Activated gamma-delta T cell treated with Interleukin-2 at 50 U/mL for 16 hours (primary cell): Measurements from ENCODE around the gene EPS8.

Experiments
- DNase-seq: peaks from one replicate; pipeline ENCODE4 v3.0.0-alpha.2; 2020

The EPS8 gene

DNA sequence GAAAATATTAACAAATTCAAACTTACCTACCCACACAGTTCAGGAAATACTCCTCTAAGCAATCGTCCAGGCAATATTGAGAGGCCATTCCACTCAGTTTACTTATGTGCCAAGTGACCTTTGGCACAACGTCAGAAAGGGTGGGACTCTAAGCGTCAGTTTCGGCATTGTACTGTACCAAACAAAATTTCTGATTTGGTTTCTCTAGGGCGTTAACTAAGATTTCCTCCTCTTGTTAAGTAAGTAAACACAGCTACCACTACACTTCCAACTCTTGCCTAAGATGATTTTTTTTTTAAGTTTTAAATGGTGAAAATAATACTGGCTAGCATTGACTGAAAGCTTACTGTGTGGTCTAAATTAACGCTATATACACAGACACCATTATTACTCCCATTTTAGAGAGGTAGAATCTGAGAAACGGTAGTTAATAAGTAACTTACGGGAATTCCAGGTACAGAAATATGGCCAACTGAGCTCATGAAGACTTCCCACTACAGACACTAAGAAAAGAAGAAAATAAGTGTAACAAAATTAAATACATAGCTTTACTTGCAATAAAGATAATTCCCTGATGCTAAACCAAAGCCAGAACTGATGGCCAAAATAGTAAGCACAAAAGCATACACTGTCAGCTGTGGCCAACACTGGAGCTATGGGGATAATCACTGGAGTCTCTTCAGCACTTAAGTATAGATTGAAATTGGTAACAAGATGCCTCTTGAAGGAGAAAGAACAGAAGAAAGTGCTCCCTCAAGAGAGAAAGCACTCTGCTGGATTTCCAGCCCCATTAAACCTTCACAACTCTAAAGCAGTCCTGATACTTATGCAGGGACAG is 76.1 kb downstream of the EPS8 start:
- no peak for DNase-seq

DNA sequence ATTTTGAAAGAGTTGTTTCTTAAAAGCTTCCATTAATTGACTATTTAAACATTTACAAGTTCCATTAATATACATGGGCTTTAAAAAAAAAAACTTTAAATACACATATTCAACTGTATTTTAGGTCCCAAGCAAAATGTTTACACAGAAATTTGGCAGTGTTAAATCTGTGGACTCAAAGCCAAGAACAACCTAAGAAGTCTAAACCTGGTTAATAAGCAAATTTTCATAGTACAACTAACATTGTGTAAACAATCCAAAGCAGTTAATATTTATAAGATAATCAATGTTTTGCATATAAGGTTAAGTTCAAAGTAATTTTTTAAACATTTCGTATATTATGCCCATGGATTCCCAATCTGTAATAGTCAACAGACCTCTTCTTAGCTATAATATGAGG is 77.0 kb downstream of the EPS8 start:
- no peak for DNase-seq

DNA sequence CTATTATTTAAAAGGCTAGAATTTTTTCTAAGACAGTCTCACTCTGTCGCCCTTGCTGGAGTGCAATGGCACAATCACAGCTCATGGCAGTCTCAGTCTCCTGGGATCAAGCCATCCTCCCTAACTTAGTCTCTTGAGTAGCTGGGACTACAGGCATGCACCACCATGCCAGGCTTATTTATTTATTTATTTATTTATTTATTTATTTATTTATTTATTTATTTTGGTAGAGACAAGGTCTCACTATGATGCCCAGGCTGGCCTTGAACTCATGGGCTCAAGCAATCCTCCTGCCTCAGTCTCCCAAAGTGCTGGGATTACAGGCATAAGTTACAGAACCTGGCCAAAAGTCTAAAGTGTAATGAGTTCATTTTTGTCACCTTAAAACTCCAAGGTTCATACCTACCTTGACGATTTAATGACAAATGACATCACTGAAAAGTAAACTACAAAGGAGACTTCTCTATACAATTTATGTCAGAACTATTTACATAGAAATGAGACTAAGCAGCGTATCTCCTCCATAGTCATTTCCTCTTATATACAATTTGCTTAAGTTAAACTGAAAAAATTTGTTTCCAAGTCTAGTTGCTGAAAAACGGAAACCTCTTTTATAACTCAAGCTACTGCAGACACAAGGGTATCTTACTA is 78.2 kb downstream of the EPS8 start:
- DNase-seq = no peak

DNA sequence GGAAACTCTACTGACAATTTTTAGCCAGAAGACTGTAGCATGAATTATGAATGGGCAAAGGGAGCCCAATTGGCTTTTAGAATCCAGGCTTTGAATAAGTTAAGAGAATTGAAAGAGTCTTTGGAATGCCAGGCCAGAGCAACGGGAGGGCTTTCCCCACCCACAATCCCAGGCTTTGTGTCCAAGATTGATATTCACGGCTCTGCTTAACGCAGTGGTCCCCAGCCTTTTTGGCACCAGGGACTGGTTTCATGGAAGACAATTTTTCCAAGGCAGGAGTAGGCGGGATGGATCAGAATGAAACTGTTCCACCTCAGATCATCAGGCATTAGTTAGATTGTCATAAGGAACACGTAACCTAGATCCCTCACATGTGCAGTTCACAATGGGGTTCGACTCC is 79.6 kb downstream of the EPS8 start:
- DNase-seq = no peak

DNA sequence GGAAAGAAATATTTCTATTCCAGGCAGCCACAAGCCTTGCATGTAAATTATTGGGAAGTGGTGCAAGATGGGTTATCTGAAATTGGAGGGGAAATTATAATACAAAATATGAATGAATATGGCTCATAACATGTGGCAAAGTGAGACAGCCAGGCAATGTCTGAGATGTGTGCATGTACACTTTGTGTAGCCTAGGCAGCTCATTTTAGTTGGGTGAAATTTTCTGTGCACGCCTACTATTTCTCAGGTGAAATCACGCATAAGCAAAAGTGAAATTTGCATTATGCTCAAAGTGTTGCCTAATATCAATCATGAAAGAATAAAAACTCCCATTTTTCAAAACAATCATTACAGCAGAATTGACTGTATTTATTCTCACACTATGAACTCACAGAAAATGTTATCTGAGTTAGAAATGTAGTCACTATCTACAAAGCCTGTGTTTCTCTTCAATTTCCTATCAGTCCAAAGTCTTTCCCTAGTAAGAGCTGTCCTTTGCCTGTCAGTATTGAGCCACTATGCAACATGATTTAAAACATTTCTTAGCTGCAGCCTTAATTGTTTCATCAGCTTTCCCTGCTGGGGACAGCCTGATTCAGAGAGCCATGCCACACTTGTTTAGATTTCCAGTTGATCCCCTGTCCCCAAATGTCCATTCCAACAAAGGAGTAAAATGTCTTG is 80.7 kb downstream of the EPS8 start:
- no peak for DNase-seq

DNA sequence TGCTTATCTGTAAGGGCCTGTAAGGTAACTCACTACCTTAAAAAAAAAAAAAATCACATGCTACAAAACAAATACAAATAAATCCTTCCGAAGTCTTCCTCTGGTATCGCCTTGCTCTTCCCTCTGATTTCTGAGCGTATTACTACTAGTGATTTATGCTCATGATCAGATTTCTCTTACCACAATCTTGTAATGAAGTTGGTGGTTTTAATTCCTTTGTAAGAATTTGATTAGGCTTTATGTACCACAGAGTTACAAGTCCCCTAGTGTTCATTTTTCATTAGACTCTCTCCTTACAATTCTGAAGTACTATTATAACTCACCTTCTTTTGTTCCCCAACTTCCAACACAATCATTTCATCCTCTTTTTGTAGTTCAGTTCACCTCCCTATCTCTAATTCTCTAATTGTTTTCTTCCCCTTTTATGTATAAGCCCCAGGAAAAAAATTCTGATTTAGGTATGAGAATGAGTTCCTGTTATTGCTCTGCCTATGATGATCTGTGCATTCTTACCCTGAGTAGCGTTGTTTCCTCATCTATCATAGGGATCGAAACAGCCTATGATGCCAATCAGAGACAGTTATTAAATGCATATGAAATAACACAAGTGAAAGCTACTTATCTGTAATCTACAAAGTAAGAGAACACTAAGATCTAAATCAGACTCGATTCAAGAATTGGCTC is 81.5 kb downstream of the EPS8 start:
- no peak for DNase-seq

DNA sequence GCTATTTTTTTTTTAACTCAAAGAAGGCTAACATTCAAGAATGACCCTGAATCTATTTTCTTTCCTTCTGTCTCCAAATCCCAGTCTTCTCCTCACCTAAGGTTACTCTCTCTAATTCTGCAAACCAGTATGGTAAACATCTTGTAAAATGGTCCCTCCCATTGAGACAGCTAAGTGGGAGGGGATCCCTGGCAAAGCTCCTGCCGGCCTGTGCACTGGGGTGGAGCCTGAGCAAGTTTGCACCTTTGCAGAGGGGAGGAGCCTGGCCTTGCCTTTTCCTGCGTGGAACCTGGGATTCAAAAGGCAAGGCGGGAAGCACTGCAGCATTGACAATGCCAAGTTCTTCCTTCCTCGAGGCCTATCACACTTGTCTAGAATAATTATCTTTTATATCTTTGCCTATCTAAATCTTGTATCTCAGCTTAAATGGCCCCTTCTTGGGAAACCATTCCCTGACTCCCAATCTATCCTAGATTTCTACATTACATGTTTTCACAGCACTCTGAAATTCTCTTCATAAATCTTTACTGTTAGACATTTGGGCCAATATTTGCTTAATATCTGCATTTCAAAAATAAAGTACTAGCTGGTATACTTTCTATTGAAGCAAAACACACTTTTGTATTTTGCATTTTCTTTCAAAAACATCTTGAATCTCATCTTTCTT is 83.0 kb downstream of the EPS8 start:
- DNase-seq = no peak

DNA sequence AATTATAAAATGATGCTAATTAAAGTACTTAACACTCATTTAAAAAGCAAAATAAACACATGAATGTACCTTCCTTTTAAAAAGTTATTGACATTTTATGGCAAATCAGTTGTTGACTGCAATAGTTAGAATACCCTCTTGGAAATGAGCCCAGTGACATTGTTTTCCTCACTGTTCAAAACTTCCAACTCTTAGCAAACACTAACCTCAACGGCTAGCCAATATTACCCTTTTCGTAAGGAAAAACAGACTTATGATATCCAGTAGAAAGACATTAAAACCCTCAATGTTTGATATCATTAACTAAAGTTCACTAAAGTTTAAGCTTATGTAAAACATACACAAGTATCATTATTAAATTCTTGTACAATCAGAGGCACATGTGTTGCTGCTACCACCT is 83.6 kb downstream of the EPS8 start:
- DNase-seq = no peak

DNA sequence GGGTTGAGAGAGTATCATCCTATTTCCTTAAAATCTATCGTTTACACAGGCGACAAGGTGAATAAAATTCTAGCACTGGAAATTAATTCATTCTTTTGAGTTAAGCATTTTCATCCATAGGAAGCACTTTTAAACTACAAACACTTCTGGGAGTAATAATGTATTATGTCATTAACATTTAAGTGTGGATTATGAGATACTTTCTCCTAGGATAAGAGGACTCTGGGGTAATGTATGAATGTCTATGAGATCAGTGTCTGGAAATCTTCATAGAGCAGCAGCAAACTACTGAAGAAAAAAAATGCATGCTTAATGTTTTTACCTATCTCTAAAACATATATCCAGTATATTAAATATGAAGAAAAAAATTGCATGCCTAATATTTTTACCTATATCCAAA is 86.9 kb downstream of the EPS8 start:
- no peak for DNase-seq

DNA sequence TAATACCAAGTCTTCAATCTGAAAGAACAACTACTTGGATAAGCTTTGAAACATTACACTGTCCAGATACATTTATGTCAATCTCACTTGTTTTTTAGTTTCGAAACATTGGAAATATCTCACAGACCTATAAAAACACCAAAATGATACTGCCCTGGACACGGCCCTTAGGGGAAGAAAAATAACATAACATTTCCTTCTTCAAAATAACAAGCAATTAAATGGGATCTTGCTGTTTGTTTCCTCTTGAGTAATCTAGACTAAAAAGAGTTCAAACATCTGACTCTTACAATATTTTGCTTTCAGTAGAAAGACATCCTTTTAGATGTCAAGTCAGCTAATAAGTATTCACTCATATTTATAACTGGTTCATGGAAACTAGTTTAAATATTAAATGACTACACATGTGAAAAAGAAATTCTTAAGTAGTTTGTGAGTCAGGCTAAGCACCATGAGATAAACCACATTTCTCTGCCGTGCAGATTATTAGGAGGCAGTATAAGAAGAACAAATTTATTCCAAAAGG is 87.5 kb downstream of the EPS8 start:
- DNase-seq = no peak

DNA sequence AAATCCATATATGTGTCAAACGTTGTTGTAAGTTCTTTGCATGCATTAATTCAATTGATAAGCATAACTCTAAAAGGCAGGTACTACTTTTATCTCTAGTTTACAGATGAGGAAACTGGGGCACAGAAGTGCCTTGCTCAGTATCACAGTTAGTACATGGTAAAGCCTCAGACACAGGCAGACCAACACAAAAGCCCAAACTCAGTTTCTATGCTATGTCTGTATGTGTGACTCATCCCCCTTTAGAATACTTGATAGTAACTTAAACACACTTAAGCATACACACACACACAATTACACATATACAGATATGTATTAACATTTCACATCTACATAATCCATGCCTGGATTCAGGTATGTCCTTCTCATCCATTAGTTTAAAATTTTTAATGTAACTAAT is 88.0 kb downstream of the EPS8 start:
- DNase-seq = no peak

DNA sequence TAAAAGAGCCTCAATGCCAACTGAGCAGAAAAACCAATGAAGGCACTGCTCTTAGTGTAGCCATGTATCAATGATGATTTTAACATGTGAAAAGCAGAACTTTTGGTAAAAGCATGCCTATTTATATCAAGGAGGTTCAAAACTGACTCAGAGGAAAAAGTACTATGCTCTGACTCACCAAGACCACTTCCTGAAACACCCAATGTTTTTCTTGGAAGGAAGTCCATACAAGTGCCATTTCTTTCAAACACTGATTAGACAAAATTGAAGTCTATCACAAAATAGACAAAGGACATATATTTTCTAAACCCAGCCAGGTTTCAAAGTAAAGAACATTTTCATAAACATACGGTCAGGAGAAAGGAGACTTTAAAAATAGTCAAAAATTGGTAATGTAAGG is 88.6 kb downstream of the EPS8 start:
- DNase-seq = no peak

DNA sequence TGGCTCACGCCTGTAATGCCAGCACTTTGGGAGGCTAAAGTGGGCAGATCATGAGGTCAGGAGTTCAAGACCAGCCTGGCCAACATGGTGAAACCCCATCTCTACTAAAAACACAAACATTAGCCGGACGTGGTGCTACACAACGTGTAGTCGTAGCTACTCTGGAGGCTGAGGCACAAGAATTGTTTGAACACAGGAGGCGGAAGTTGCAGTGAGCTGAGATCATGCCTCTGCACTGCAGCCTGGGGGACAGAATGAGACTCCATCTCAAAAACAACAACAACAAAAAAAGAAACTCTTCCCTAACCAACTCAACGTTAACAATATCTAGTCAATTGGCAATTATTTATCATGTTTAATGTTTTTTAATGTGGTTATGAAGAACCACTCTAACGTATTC is 89.3 kb downstream of the EPS8 start:
- no peak for DNase-seq

DNA sequence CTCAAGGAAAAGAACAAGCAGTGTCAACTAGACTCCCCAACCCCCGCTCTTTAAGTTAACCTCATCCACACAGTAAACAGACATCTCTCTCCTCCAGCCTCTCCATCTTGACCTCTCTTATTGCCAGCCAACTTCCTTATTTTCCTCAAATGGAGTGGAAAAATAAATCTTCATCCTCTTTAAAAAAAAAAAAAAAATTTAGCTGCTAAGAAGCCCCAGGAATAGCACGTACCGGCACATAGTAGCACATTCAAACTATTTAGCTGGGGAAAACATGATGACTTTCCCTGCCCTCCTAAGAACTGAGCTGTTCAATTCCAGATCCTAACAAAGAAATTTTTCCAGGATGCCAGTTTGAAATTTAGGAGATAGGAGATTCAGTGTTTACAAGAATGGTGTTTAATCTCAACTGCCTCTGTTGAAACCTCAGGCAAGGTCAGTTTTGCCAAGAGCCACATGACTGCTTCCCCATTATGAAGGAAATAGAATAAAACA is 90.8 kb downstream of the EPS8 start:
- no peak for DNase-seq

DNA sequence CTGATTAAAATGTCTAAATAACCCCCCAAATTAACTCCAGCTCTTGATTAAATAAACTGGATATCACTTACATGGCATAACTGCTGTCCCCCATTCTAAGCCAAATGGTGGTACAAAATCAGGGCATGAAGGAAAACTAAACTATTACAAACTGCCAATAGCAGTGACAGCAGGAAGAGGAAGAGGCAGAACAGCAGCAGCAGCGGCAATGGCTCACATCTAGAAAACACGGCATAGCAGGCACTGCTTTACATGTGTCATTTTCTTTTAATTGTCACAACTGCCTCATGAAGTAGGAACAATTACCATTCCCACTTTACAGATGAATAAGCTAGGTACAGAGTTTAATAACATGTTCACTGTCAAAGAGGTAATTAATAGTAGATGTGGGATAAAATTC is 92.0 kb downstream of the EPS8 start:
- DNase-seq = no peak

DNA sequence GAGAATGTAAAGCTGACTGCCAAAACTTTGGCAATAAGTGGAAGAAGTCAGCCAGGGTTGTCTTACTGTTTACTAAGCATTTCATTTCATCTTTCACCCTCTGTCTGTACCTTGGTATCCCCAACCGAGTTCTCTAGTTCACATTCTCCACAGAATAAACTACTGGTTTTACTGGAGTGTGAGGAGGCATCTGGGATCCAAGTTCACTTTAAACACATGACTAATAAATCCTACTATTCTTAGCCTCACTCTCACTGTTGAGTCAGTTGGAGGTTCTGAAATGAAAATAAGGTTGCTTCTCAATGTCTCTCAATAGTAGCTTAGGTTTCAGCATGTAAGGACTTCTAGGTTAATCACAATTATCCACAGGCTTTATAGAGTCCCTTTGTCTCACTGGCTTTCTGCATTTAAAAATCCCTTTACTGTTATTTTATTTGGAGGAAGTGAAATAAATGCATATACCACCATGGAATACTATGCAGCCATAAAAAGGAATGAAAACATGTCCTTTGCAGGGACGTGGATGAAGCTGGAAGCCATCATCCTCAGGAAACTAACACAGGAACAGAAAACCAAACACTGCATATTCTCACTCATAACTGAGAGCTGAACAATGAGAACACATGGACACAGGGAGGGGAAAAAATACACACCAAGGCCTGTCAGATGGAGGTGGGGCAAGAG is 95.8 kb downstream of the EPS8 start:
- DNase-seq = no peak

DNA sequence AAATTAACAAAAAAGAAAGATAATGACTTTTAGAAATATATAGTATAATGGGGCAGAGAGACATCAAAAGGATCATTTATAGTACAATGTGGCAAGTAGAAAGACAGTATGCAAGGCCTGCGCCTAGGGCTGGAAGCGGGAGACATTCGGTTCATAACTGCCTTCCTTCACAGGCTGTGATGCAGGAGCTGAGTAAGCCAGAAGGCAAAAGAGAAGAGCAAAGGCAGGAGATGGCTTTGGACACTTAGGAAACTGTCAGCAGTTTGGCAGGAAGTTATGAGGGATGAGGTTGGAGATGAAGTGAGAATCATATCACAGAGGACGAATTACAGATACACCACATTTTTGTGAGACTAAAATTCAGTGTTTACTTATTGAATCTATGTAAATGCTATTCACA is 97.8 kb downstream of the EPS8 start:
- DNase-seq = no peak

DNA sequence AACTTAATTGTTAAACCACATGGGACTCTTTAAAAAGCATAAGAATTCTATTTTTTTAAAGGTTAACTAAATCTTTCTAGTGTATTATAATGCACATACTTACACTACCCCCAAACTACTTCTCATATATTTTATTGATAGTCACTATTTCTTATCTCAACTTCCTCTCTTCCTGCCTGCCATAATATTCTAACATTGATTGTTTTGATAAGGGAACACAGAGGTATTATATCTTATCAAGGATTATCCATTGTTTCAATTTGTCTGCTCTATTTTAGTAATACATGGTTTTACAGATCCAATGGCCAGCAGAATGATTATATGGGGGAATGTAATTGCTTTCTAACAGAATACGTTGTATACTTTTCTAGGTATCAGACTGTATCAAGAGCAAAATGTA is 98.9 kb downstream of the EPS8 start:
- DNase-seq = no peak

DNA sequence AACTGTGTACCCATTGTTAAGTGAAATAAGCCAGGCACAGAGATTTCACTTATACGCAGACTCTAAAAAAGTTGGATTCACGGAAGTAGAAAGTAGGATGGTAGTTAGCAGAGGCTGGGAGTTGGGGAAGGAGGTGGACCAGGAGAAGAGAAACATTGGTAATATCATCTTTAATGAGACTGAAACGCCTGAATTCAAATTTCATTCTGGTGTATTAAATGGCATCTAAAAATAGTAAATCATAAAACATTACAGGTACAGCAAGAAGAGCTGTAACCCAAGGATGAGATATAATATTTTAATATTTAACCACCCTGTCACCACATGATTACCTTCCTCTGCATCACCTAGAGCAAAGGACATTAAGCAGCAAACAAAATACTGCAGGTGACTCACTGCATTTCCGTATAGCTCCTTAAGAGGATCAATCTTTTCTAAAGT is 99.4 kb downstream of the EPS8 start:
- DNase-seq = no peak

DNA sequence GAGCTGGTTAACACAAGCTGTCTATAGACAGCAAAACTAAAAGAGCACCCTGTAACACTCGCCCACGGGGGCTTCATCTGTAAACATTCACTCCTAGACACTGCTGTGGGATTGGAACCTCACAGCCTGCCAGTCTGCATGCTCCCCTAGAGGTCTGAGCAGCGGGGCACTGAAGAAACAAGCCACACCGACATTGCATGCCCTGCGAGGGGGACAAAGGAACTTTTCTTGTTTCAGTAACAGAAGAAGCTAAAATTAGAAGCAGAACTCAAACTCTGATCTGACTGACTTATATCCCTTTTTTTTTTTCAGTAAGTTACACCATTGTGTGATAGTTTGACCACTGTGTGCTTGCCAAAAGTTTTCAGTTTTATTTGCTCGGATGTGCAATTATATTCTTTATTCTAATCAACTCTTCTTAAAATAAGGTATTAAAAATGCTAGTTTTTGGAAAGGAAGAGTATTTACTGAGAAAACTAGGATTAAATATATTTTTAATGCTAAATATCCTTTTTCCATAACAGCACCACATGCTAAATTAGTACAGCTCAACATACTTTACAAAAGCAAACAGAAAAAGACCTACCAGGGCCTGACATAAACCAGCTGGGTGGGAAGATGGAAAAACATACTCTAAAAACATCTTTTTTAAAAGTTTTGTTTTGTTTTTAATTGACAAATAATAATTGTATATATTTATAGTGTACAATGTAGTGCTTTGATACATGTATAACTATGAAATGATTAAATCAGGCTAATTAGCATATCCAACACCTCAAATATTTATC is 100.2 kb downstream of the EPS8 start:
- no peak for DNase-seq

DNA sequence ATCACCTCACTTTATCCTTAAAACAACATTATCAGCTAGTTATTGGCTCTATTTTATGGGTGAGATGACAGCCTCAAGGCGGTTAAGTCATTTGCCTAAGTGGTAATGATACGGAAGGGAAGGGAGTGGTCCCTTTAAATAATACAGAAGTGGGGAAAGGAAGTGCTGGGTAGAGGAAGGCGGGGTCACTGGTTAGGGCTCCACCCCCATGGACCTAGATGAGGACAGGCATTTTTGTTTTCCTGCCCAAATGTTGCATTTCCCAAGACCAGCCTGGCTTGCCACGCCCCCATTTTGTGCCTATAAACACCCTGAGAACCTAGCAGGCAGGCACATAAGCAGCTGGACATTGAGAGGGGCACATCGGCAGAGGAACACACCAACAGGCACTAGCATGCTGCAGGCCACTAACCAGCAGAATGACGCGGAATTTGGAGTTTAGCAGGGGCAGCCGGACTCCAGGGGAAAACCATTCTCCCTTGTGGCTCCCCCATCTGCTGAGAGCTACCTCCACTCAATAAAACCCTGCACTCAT is 100.9 kb downstream of the EPS8 start:
- no peak for DNase-seq
